Dermis microvascular lymphatic vessel endothelial cell (primary cell): ENCODE results near the gene ZBTB25. TPM values are rescaled to one million over a fixed set of nuclear protein-coding genes. Genes with fewer than 3 reads are reported as not detected.
"Not testable (repeated sequence)": the region's sequence is repeated elsewhere in the genome, so short reads cannot be mapped to it uniquely, and the experiment has no call there.

Experiments
- DNase-seq, 2 donors: peaks; one replicate each; pipeline versions ENCODE4 v3.0.0 to v3.0.0-alpha.2; 2010; ENCODE audit warnings: low read depth in 2 of 2
- total RNA-seq: library from RNA; depleted of rRNA; stranded (reverse); fragments of >200 nt; gene quantifications from 2 replicates; pipeline ENCODE4 v1.2.1, GENCODE V29; 2014

The ZBTB25 gene, protein sequence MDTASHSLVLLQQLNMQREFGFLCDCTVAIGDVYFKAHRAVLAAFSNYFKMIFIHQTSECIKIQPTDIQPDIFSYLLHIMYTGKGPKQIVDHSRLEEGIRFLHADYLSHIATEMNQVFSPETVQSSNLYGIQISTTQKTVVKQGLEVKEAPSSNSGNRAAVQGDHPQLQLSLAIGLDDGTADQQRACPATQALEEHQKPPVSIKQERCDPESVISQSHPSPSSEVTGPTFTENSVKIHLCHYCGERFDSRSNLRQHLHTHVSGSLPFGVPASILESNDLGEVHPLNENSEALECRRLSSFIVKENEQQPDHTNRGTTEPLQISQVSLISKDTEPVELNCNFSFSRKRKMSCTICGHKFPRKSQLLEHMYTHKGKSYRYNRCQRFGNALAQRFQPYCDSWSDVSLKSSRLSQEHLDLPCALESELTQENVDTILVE
- 3.0 and 3.1 TPM in 2 replicates for total RNA-seq

DNA sequence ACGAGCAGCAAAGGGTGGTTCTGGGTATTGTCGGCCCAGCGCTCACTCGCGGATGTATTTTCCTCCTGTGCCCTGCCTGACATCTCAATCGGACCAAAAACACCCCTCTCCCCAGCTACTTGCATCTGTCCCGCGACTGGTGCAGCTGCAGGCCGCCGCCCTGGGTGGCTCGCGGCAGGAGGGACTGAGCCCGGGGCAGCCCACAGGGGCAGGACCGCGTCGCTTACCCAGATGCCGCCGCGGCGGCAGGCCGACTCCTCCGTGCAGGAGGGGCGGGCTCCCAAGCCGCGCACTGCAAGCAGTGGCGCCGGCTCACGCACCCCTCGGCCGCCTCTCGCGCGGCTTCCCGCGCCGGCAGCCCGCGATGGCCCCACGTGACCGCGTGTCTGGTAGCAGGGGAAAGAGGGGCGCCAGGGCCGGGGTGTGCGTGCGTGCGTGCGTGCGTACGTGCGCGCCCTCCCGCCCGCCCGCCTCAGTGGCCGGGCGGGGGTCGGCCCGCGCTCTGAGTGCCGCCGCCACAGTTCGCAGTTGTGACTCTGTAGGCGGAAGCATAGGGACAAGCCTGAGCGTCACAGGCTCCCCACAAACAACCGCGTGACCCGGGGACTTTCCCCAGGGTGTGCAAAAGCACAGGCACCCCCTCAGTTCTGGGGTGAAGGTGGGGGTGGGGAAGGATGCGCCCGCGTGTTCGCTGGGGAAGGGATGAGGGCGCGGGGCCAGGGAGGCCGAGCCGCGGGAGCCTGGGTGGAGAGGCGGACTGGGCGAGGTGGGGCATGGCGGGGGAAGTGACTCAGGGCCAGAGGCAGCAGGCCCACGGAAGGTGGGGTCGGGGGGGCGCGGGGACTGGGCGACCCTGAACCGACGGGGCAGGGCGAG lies at the start of gene ZBTB25:
Gene ZBTB25 (minus strand): TSS at position 405 of the 876 bp plus-strand sequence. CDS start 13,305 bp downstream, outside the sequence.
- peak; percentile 81 to 96 for DNase-seq

DNA sequence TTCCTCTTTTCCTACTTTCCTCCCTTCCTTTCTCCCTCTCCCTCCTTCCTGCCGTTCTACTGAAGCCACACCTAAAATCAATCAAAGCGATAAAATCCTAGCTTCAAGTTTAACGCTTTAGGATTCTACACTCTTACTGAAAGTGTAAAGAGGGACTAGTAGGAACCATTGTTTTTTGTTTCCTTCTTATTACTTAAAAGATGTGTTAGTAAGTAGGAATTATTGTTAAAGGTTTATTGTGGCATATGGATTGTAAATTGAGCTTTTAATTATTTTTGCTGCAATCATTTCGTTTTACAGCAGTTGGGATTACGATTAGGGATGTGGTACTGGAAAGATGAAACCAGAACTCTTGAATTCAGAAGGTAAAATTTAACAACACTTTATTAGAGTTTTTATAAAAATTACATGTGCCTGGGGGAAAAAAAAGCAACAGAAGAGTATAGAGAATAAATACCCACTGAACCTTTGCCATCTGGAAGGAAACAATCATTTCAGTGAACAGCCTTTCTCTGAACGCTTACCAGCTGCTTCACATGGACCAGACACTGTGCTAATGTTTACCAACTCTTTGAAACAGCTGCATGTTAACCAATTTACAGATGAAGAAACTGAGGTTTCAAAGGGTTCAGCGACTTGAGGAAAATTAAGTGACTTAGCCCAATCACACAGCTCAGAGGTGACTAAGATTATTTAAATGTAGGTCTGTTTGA lies 47.1 kb upstream of the ZBTB25 start:
- DNase-seq = no peak

DNA sequence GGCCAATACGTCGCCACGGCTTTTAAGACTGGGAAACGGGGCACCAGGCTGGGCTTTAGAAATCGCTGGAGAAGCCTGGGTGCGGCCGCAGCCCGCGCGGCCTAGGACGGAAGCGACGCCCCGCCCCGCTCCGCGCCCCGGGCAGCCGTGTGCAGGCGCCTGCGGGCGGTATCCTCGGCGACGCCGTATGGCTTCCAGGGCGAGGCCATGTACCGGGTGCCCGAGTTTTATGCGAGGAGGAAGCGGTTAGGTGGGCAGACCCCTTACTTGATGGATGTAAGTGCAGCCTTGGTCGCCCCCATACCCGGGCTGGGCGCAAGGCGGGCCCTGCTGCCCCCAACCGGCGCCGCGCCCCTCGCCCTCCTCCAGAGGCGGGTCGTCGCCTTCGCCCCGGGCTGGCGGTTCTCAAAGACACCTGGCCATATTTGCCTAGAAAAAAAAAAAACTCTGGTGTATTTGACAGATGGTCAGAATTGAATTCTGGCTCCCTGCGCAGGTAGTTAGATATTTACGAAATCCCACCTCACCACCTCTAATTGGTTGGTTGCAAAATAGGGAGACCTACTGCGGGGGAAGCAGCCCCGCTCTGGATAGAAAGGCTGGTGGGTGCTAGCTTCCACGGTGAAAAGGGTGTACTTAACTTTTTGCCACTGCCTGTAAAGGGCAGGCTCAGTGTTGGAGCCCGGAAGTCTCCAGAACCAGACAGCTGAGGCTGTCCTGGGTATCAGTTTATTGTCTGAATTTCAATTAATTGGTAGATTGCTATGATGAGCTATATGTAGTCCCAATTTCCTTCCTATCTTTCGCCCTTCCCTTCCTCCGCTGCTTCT lies 46.4 kb upstream of the ZBTB25 start, which contains the start of gene PPP1R36:
Gene PPP1R36 (plus strand): TSS at position 171 of the 830 bp plus-strand sequence. CDS start 37 bp downstream, at position 208.
- no peak for DNase-seq

DNA sequence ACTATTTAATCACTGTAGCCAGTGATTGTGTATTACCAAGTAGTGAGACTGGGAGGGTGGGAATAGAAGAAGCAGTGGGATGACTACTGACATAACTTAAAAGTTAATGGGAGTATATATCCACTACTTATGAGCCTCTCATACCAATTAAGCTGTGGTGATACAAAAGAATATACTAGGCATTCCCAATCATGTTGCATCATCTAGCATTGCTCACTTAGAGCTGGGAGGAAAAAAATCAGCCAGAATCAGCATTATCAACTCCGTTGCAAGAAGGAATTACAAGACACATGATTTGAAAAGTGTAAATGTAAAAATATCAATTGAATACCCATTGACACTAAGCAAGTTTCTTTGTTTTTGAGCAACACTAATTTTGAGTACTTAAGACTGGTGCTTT lies 45.4 kb upstream of the ZBTB25 start:
- no peak for DNase-seq

DNA sequence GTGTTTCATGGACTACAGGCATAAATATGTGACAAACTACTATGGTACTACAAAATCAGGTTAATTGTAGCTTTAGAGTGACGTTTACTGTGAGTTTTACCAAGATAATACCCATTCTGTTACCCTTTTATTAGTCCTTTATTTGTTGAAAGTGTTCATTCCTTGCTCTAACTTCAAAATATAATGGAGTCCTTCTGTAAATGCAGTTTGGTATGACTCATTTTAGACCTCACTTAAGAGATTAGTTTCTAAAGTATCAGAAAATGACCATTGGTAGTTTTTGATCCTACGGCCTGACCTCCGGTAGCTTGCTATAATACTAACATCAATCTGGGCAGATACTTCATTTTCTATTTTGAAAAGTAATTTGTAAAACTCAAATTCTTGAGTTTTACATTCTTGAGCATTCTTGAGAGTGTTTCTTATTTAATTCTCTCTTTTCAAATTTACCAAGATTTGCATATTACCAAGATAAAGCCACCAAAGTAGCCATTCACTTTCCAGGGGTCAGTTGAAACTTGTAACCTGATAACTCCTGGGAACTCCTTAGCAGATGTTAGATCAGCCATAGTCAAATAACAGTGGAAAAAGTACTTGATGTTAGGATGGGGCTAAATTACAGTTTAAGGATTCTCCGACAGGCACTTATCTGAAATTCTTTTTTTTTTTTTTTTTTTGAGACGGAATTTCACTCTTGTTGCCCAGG lies 41.1 kb upstream of the ZBTB25 start:
- no peak for DNase-seq

DNA sequence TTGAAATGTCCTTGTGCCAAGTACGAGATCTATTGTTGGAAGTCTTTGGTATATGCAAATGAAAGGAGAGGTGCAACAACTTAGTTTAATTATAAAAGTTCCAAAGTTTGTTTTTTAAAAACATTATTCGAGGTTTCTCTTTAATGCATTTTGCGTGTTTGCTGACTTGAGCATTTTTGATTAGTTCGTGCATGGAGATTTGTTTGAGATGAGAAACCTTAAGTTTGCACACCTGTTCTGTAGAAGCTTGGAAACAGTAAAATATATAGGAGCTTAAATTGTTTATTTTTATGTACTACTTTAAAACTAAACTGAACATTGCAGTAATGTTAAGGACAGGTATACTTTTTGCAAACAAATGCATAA lies 39.2 kb upstream of the ZBTB25 start:
- no peak for DNase-seq

DNA sequence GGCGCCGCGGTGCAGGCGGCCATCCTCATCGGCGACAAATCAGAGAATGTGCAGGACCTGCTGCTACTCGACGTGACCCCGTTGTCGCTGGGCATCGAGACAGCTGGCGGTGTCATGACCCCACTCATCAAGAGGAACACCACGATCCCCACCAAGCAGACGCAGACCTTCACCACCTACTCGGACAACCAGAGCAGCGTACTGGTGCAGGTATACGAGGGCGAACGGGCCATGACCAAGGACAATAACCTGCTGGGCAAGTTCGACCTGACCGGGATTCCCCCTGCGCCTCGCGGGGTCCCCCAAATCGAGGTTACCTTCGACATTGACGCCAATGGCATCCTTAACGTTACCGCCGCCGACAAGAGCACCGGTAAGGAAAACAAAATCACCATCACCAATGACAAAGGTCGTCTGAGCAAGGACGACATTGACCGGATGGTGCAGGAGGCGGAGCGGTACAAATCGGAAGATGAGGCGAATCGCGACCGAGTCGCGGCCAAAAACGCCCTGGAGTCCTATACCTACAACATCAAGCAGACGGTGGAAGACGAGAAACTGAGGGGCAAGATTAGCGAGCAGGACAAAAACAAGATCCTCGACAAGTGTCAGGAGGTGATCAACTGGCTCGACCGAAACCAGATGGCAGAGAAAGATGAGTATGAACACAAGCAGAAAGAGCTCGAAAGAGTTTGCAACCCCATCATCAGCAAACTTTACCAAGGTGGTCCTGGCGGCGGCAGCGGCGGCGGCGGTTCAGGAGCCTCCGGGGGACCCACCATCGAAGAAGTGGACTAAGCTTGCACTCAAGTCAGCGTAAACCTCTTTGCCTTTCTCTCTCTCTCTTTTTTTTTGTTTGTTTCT lies 38.6 kb upstream of the ZBTB25 start:
- DNase-seq = no peak

DNA sequence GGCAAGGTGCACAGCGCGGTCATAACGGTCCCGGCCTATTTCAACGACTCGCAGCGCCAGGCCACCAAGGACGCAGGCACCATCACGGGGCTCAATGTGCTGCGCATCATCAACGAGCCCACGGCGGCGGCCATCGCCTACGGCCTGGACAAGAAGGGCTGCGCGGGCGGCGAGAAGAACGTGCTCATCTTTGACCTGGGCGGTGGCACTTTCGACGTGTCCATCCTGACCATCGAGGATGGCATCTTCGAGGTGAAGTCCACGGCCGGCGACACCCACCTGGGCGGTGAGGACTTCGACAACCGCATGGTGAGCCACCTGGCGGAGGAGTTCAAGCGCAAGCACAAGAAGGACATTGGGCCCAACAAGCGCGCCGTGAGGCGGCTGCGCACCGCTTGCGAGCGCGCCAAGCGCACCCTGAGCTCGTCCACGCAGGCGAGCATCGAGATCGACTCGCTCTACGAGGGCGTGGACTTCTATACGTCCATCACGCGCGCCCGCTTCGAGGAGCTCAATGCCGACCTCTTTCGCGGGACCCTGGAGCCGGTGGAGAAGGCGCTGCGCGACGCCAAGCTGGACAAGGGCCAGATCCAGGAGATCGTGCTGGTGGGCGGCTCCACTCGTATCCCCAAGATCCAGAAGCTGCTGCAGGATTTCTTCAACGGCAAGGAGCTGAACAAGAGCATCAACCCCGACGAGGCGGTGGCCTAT lies 37.8 kb upstream of the ZBTB25 start:
- DNase-seq = peak in 1 of 2 donors; percentile 8

DNA sequence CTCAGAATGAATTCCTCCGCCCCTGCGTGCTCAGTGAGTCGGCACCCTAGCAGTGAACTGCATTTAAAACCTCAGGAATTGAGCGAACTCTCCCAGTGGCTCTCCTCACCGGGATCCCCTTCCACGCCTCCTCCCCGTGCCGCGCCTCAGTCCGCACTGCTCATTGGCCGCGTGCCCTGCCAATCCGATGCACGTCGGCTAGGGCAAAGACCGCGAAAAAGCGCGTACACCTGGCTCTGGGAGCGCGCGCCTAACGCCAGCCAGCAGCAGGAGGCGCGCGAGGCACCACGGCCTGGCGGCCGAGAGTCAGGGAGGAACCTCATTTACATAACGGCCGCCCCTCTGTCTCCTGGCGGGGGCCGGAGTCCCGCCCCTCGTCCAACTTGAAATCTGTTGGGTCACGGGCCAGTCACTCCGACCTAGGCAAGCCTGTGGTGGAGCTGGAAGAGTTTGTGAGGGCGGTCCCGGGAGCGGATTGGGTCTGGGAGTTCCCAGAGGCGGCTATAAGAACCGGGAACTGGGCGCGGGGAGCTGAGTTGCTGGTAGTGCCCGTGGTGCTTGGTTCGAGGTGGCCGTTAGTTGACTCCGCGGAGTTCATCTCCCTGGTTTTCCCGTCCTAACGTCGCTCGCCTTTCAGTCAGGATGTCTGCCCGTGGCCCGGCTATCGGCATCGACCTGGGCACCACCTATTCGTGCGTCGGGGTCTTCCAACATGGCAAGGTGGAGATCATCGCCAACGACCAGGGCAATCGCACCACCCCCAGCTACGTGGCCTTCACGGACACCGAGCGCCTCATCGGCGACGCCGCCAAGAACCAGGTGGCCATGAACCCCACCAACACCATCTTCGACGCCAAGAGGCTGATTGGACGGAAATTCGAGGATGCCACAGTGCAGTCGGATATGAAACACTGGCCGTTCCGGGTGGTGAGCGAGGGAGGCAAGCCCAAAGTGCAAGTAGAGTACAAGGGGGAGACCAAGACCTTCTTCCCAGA lies 36.9 kb upstream of the ZBTB25 start, which contains the start of gene HSPA2:
Gene HSPA2 (plus strand): TSS at position 534 of the 995 bp plus-strand sequence. CDS start 109 bp downstream, at position 643.
- DNase-seq = peak; percentile 95 to 99

DNA sequence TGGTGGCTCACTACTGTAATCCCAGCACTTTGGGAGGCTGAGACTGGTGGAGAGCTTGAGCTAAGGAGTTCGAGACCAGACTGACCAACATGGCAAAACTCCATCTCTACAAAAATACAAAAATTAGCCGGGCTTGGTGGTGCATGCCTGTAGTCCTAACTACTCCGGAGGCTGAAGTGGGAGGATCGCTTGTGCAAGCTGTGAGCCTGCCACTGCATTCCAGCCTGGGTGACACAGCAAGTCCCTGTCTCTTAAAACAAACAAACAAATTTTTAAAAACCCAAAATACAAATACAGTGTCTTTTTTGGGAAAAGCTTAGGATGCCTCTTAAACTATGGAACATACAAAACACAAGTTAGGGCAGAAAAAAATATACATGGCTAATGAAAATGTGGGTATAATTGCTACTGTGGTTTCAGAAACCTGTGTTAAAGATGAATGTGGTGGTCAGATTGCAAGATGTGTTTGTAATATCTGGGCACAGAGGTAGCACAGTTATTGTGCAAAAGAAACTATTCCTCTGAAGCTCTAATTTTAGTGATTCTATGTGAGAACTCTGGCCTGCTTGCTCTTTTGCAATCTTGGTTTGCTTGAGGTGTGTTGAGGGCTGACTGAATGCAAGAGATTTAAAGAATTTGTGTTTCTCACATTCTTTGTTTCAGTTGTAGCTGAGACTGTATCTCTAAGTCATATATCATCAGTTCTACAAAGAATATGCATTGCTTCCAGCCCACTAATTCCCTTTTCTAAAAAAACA lies 33.0 kb upstream of the ZBTB25 start:
- DNase-seq = no peak

DNA sequence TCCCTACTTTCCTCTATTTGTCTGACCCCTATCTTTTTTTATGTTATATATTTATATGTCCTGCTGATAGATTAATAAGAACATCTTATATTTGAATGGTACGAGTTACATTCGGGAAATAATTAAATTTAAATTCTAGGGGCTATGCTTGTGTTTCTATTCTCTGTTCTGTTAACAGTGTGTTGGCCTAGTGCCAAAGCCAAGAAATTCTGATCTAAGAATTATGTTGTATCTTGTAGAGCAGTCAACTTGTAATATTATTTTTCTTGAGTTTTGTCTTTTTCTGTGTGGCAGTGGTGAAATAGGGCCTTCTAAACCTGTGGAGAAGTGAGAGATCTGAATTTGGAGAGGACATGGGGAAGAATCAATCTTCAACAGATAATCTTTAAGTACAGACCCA lies 27.9 kb upstream of the ZBTB25 start:
- no peak for DNase-seq

DNA sequence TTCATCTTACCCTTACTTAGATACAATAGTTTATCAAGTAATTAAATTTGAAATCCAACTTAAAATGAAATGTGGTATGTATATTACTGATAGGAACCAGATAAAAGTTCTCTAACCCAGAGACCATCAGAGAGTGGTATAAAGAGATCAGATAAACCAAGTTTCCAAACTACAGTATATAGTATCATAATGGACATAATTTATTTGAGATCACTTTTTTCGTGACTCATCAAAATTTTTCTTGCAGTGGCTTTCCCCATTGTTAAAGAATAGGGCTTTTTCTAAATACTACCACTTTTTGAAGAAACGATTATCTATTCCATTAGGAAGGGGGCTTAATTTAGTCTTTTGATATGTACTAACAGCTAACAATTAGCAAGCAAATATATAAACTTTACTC lies 21.7 kb upstream of the ZBTB25 start:
- DNase-seq = no peak

DNA sequence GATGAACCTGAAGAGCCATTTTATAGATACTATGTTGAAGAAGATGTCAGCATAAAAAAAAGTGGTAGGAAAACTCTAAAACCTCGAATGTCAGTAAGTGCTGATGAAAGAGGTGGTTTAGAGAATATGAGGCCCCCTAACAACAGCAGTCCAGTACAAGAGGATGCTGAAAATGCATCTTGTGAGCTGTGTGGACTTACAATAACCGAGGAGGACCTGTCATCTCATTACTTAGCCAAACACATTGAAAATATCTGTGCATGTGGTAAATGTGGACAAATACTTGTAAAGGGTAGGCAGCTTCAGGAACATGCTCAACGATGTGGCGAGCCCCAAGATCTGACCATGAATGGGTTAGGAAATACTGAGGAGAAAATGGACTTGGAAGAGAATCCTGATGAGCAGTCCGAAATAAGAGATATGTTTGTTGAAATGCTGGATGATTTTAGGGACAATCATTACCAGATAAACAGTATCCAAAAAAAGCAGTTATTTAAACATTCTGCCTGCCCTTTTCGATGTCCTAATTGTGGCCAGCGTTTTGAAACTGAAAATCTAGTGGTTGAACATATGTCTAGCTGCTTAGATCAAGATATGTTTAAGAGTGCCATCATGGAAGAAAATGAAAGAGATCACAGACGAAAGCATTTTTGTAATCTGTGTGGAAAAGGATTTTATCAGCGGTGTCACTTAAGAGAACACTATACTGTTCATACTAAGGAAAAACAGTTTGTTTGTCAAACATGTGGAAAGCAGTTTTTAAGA lies 19.1 kb upstream of the ZBTB25 start:
- DNase-seq = no peak

DNA sequence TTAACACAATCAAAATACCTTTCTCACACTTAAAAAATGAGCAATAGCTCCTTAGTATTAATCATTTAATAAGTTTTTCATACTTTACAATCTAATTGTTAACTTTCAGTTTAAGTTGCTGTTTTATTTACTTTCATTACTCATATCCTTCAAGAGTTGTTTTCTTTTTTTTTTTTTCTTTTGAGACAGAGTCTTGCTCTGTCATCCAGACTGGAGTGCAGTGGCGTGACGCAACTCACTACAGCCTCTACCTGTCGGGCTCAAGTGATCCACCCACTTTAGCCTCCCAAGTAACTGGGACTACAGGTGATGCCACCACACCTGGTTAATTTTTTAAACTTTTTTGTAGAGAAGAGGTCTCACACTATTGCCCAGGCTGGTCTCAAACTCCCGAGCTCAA lies 17.1 kb upstream of the ZBTB25 start:
- no peak for DNase-seq

DNA sequence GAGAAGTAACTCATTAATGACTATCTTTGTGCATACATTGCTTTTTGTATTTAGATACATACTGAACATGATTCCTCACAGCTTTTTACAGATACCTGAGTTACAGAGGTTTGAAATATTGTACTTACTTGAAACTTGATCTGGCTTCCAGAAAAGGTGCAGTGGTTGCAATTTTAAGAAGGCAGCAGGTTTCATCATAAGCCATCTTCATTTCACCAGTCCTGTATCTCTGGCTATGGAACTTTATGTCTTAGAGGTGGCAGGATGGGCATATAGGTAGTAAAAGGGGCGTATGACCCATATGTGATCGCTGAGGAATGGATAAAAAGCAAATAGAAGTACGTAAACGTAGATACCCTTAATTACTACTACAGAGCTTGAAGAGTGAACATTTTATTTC lies 14.6 kb upstream of the ZBTB25 start:
- no peak for DNase-seq

DNA sequence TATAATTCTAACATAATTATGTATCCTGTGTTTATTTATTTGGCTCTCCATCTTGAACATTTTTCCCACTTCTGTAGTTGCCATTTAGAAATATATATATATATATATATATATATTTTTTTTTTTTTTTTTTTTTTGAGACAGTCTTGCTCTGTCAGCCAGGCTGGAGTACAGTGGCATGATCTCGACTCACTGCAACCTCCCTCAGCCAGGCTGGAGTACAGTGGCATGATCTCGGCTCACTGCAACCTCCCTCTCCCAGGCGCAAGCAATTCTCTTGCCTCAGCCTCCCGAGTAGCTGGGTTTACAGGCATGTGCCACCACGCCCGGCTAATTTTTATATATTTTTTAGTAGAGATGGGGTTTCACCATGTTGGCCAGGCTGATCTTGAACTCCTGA lies 14.0 kb upstream of the ZBTB25 start:
- not testable (repeated sequence) for DNase-seq
